Cardiac muscle cell (in vitro differentiated cells and primary cell): ENCODE results near the gene ELFN1. TPM values are rescaled to one million over a fixed set of nuclear protein-coding genes. Genes with fewer than 3 reads are reported as not detected.

Experiments used
- DNase-seq, 2 donors: peaks; one replicate each; pipeline versions ENCODE4 v3.0.0 to v3.0.0-alpha.2; 2010 to 2017; ENCODE audit warnings: low read depth in 1 of 2, low spot score in 1 of 2
- H3K27ac ChIP-seq: fragments of 200-600 bp; sonication (generic); 2 replicates; pipeline ENCODE4 v1.5.1; 2016
- H3K27me3 ChIP-seq: fragments of 200-600 bp; sonication (generic); 2 replicates; pipeline ENCODE4 v1.6.0; 2016; ENCODE audit warnings: control low read depth
- H3K36me3 ChIP-seq: fragments of 200-600 bp; sonication (generic); 2 replicates; pipeline ENCODE4 v1.5.1; 2016; ENCODE audit warnings: control low read depth
- H3K4me1 ChIP-seq: fragments of 200-600 bp; sonication (generic); 2 replicates; pipeline ENCODE4 v1.8.1; 2017; ENCODE audit warnings: low read depth, mild to moderate bottlenecking, mixed run types
- H3K4me3 ChIP-seq: fragments of 200-600 bp; sonication (generic); 2 replicates; pipeline ENCODE4 v1.5.1; 2016; ENCODE audit warnings: mild to moderate bottlenecking
- H3K9me3 ChIP-seq: fragments of 200-600 bp; sonication (generic); 2 replicates; pipeline ENCODE4 v1.5.1; 2017; ENCODE audit warnings: low read depth, mild to moderate bottlenecking, control low read depth
- CTCF ChIP-seq: IDR thresholded peaks from 2 replicates; pipeline ENCODE4 v1.5.1; 2012; ENCODE audit warnings: low read depth, mild to moderate bottlenecking, low read length
- polyA plus RNA-seq: library from polyadenylated mRNA; unstranded; fragments of >200 nt; fragmentation: Nextera tagmentation; extraction: Ambion mirVana; gene quantifications from 2 replicates; pipeline ENCODE4 v1.2.1, GENCODE V29; 2016
- total RNA-seq: library from RNA; depleted of rRNA; stranded (reverse); fragments of >200 nt; gene quantifications from 2 replicates; pipeline ENCODE4 v1.2.3, GENCODE V29; 2016

Gene ELFN1
- total and polyA plus RNA-seq, 2 experiments from 2014 or later: 8.9 to 51.6 TPM

DNA sequence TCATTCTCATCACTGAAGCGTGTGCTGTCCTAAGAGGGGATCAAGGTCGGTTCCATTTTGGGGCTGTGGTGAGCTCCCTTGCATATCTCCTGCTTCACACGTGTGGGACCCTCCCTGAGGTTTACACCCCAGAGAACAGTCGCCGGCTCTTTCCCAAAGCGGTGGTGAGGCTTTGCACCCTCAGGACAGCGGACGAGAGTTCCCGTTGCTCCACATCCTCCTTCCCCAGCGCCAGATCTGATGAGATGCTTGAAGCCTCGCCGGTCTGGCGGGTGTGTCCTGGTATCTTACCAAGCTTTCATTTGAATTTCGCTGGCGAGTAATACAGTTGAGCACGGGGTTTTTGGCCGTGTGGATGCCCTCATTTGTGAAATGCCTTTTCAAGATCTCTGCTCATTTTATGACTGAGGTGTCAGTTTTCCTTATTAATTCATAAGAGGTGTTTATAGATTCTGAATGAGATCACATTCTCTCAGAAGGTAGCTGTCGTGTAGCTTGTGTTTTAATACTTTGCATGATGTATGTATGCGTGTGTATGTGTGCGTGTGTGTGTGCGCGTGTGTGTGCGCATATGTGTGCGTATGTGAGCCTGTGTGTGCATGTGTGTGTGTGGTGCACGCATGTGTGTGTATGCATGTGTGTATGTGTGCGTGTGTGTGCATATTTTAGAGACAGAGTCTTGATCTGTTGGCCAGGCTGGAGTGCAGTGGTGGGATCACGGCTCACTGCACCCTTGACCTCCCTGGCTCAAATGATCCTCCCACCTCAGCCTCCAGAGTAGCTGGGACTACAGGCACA lies 30.7 kb downstream of the ELFN1 start:
- TF ChIP-seq CTCF: no peak
- DNase-seq: no peak

GRCh38 chr7:1702652-1703051 lies 32.6 kb downstream of the ELFN1 start:
- Histone ChIP-seq H3K27me3 (no peaks in the 10 kb centered on the region), H3K4me3 (no peak overlapping the region), H3K27ac (no peak overlapping the region), H3K4me1 (no peaks in the 10 kb centered on the region), H3K36me3 (no peaks in the 10 kb centered on the region), H3K9me3 (no peaks in the 10 kb centered on the region)
- no peak for TF ChIP-seq CTCF
- no peak for DNase-seq

More for the DNA sequence above, 30.7 kb downstream of the ELFN1 start:
- H3K36me3 ChIP-seq: no peaks in the 10 kb centered on the region
- no peaks in the 10 kb centered on the region for H3K9me3 ChIP-seq
- H3K27me3 ChIP-seq: no peaks in the 10 kb centered on the region
- H3K4me1 ChIP-seq: no peaks in the 10 kb centered on the region
- no peak overlapping the region for H3K27ac ChIP-seq
- H3K4me3 ChIP-seq: no peak overlapping the region

DNA sequence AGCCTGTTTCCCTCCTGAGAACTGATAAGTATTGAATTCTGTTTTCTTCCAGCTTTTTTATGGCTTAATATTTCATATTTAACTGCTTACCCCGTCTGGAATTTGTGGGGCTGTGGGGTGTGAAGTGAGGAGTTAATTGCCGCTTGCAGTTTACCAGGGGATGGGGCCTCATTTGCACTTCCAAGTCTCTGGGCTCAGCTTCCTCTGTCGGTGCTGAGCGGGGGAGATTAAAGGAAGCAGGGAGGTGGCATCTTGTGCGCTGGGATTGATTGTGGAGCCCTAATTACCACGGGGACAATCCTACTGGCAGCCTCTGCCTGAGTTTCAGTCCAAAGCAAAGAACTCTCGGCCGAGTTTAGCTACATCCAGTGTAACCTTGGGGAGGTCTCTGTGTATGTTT lies 33.4 kb downstream of the ELFN1 start:
- Histone ChIP-seq H3K4me1 (no peaks in the 10 kb centered on the region), H3K4me3 (no peak overlapping the region), H3K9me3 (no peaks in the 10 kb centered on the region), H3K27ac (no peak overlapping the region), H3K27me3 (no peaks in the 10 kb centered on the region), H3K36me3 (no peaks in the 10 kb centered on the region)
- TF ChIP-seq CTCF: no peak
- no peak for DNase-seq

DNA sequence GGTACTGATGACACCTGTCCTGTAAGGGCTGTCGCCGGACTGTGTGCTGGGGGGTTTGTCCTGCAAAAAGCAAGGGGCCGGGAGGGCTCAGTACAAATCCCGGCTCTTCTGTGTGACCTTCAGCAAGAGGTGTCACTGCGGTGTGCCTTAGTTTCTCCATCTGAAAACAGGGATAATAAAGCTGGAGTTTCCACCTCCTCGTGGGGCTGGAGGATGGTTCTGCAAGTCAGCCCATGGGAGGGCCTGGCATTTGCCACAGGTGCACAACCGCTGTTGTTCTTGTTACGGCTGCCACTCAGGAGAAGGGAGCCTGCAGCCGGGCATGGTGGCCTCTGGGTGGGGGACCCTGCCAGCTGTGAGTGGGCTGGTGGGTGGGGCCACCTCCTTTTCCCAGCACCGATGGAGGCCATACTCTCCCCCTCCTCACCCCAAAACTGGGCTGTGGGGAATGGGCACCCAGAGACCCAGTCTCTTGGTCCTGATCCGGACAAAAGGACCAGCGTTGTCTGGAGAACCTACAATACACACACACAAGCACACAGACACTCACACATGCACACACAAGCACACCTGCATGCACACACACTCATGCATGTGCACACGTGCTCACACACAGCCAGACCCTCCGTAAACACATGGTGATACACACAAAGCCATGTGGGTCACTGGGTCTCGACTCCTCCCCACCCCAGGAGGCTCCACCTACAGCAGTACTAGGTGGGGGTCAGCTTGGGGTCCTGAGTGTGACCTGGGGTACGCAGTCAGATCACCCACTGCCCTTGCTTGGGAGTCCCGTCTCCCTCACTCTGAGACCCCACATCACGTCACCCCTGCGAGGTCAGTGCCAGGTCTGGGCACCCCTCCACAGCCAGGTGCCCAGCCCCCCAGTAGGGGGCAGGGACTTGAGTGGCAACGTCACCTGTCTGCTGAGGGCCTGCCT lies 34.1 kb downstream of the ELFN1 start:
- Histone ChIP-seq H3K4me1 (no peaks in the 10 kb centered on the region), H3K27ac (no peak overlapping the region), H3K27me3 (no peaks in the 10 kb centered on the region), H3K4me3 (no peak overlapping the region), H3K36me3 (no peaks in the 10 kb centered on the region), H3K9me3 (no peaks in the 10 kb centered on the region)
- no peak for DNase-seq
- no peak for TF ChIP-seq CTCF

- no peaks in the 10 kb centered on the region for H3K4me1 ChIP-seq
- no peak for DNase-seq
- H3K27ac ChIP-seq: no peak overlapping the region
Observed at GRCh38 chr7:1704811-1705738, 35.0 kb downstream of the ELFN1 start.

More at GRCh38 chr7:1704811-1705738, 35.0 kb downstream of the ELFN1 start:
- TF ChIP-seq CTCF: no peak
- H3K27me3 ChIP-seq: no peaks in the 10 kb centered on the region
- H3K36me3 ChIP-seq: no peaks in the 10 kb centered on the region
- no peaks in the 10 kb centered on the region for H3K9me3 ChIP-seq
- H3K4me3 ChIP-seq: no peak overlapping the region
